ENCODE data around the gene FSTL4. TPM values are rescaled to one million over a fixed set of nuclear protein-coding genes. Genes with fewer than 3 reads are reported as not detected.
A peak's percentile ranks its signal among the peaks of the same experiment; 100 is the strongest.

The FSTL4 gene
- total RNA-seq, 2 donors from 2014 or later = not detected

DNA sequence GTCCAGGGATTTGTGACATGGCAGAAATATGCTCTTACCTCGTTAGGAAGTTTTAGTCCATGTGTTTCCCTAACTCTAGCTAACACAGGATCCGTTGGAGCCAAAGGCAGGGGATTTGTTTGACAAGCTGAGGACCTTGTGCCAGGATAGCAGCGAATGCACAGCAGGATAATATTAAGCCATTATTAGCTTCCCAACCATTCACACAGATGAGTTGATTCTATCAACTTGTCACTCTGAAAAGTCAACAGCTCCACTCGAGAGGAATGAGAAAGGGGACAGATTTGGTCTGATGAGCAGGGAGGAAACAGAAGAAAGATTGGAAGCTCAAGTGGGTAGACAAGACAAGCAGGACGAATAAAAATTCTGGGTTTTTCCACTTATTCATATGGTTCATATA lies 106.2 kb downstream of the FSTL4 start:
- H3K27me3 ChIP-seq = no peaks in the 10 kb centered on the region
- H3K4me1 ChIP-seq = no peaks in the 10 kb centered on the region
- peak; percentile 4 for DNase-seq (ENCODE audit: low spot score)
- no peak overlapping the region for H3K4me3 ChIP-seq
- H3K36me3 ChIP-seq = no peaks in the 10 kb centered on the region
- TF ChIP-seq, protein P1, sequence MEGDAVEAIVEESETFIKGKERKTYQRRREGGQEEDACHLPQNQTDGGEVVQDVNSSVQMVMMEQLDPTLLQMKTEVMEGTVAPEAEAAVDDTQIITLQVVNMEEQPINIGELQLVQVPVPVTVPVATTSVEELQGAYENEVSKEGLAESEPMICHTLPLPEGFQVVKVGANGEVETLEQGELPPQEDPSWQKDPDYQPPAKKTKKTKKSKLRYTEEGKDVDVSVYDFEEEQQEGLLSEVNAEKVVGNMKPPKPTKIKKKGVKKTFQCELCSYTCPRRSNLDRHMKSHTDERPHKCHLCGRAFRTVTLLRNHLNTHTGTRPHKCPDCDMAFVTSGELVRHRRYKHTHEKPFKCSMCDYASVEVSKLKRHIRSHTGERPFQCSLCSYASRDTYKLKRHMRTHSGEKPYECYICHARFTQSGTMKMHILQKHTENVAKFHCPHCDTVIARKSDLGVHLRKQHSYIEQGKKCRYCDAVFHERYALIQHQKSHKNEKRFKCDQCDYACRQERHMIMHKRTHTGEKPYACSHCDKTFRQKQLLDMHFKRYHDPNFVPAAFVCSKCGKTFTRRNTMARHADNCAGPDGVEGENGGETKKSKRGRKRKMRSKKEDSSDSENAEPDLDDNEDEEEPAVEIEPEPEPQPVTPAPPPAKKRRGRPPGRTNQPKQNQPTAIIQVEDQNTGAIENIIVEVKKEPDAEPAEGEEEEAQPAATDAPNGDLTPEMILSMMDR (IDR thresholded peaks at IDR 0.05) = no peak
- no peaks in the 10 kb centered on the region for H3K9me3 ChIP-seq
- no peak overlapping the region for H3K27ac ChIP-seq

DNA sequence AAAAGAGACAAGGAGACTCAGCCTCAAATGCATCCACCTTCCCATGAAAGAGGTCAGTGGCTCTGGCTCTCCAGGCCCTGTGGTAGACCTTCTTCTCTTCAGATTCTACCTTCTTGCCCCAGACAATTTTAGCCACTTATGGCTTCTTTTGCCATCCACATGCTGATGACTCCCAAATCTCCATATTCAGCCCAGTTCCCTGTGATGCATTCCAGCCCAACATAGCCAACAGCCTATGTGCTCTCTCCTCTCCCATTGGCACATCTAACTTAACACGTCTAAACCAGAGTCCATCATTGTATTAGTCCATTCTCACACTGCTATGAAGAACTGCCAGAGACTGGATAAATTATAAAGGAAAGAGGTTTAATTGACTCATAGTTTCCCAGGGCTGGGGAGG lies 108.8 kb downstream of the FSTL4 start:
- TF ChIP-seq, protein P1 (IDR thresholded peaks at IDR 0.05) = no peak
- DNase-seq (ENCODE audit: low spot score) = peak; percentile 38
- Histone ChIP-seq H3K4me1 (no peaks in the 10 kb centered on the region), H3K27ac (no peak overlapping the region), H3K9me3 (no peaks in the 10 kb centered on the region), H3K27me3 (no peaks in the 10 kb centered on the region), H3K4me3 (no peak overlapping the region), H3K36me3 (no peaks in the 10 kb centered on the region)

DNA sequence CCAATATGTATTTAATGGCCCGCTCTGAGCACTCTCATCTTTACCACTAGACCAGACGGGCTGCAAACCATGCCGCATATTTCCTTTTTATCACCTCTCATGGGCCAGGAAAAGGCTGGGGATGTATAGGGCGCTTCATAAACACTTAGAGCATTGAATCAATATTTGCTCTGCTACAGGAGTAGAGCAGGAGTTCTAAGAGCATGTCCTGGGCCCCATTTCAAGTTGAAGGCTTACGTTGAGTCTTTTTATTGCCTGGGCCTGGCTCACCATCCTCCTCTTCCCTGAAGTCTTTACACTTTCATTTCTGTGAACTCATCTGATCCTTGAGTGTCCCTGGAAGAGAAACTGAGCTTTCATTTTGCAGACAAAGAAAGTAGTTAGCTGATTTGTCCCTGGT lies 112.4 kb downstream of the FSTL4 start:
- H3K4me3 ChIP-seq = no peak overlapping the region
- H3K4me1 ChIP-seq = no peaks in the 10 kb centered on the region
- H3K27ac ChIP-seq = no peak overlapping the region
- no peaks in the 10 kb centered on the region for H3K9me3 ChIP-seq
- TF ChIP-seq, protein P1 (IDR thresholded peaks at IDR 0.05) = no peak
- no peaks in the 10 kb centered on the region for H3K36me3 ChIP-seq
- DNase-seq (ENCODE audit: low spot score) = peak; percentile 9
- no peaks in the 10 kb centered on the region for H3K27me3 ChIP-seq

DNA sequence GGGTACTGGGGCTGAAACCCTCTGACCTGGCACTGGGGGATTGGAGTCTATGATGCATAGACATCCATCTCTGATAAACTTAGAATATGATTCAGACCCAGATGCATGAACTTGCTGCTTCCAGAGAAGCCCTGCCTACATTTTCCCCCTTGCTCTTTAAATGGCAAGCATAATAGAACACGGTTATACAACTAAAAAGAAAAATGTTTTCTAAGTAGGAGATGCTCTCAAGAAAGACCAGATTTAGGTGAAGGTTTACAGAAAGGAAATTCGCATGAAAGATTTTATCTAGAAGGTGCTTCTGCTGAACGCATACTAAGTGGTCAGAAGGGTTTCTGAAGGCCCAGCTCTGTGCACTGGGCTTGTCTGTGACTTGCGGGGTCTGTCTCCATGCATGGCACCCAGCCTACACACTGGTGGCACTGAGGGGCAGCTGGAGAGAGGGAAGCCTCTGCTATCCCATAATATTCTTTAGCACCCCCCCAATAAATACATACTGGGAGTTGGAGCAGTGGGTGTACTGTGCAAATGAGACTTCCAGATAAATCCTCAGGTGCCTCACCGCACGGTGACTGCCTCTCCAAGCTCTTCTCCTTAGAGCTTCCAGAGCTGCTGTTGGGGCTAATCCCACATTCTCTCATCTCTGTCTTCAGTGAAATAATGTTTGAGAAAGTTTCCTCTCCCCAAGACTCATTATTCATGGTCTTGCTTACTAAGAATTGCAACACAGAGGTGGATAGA lies 114.6 kb downstream of the FSTL4 start:
- H3K27me3 ChIP-seq = no peaks in the 10 kb centered on the region
- H3K36me3 ChIP-seq = no peaks in the 10 kb centered on the region
- TF ChIP-seq, protein P1 (IDR thresholded peaks at IDR 0.05) = no peak
- no peaks in the 10 kb centered on the region for H3K9me3 ChIP-seq
- H3K27ac ChIP-seq = no peak overlapping the region
- H3K4me1 ChIP-seq = no peaks in the 10 kb centered on the region
- DNase-seq (ENCODE audit: low spot score) = peak; percentile 21
- no peak overlapping the region for H3K4me3 ChIP-seq

DNA sequence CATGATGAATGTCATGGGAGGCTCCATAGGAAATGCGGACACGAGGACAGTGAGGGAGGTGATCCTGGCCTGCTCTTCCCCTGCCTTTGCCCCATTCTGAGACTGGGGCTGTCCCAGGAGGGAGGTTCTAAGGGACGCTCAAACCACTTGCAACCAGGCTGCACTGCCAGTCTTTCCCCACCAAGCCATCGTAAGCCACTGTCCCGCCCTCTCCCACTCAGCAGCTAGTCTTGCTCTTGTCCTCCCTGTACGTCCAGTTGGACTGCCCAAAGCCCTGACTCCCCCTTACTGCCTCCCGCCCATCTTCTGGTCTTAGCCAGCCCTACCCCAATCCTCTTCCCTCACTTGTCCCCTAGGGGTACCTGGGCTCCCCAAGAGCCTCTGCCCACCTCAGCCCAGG lies 115.7 kb downstream of the FSTL4 start:
- Histone ChIP-seq H3K4me1 (no peaks in the 10 kb centered on the region), H3K27me3 (no peaks in the 10 kb centered on the region), H3K4me3 (no peak overlapping the region), H3K27ac (no peak overlapping the region), H3K36me3 (no peaks in the 10 kb centered on the region), H3K9me3 (no peaks in the 10 kb centered on the region)
- peak; percentile 11 for DNase-seq (ENCODE audit: low spot score)
- TF ChIP-seq, protein P1 (IDR thresholded peaks at IDR 0.05) = no peak

- H3K27me3 ChIP-seq = no peaks in the 10 kb centered on the region
- H3K36me3 ChIP-seq = no peaks in the 10 kb centered on the region
- H3K27ac ChIP-seq = no peak overlapping the region
- H3K4me3 ChIP-seq = no peak overlapping the region
- TF ChIP-seq, protein P1 (IDR thresholded peaks at IDR 0.05) = no peak
- DNase-seq (ENCODE audit: low spot score) = peak; percentile 21
- peaks cover 0 to 8% of the 10 kb centered on the region in 2 donors for H3K9me3 ChIP-seq
- no peaks in the 10 kb centered on the region for H3K4me1 ChIP-seq
These were observed 117.5 kb downstream of the FSTL4 start for GRCh38 chr5:133494923-133495246.
